Prostate gland (tissue), 2 donors: ENCODE data around the gene ZNF664. TPM values are rescaled to one million over a fixed set of nuclear protein-coding genes. Genes with fewer than 3 reads are reported as not detected.

Source experiments
- DNase-seq: peaks from one replicate; pipeline ENCODE4 v3.0.0-alpha.2; 2019; ENCODE audit warnings: low spot score
- H3K27ac ChIP-seq, 2 donors: fragments of 200-600 bp; sonication (generic); 2 replicates each; pipeline ENCODE4 v1.5.1; 2017 to 2019
- H3K27me3 ChIP-seq: fragments of 200-600 bp; sonication (generic); replicated peaks from 2 replicates; pipeline ENCODE4 v1.5.1; 2019; ENCODE audit not compliant: insufficient read depth
- H3K36me3 ChIP-seq, 2 donors: fragments of 200-600 bp; sonication (generic); 1 replicate in 1 of 2; 2 replicates in 1 of 2; pipeline versions ENCODE4 v1.5.1 to v1.8.1; 2017 to 2019
- H3K4me1 ChIP-seq: fragments of 200-600 bp; sonication (generic); replicated peaks from 2 replicates; pipeline ENCODE4 v1.5.1; 2019
- H3K4me3 ChIP-seq, 2 donors: fragments of 200-600 bp; sonication (generic); 2 replicates each; pipeline ENCODE4 v1.5.1; 2017 to 2019
- H3K9me3 ChIP-seq: fragments of 200-600 bp; sonication (generic); 2 replicates; pipeline ENCODE4 v1.5.1; 2017
- CTCF ChIP-seq, 4 experiments: fragments of 200-600 bp in 2 of 4; fragments of 450-650 bp in 2 of 4; sonication (generic) in 2 of 4; IDR thresholded peaks; 1 replicate in 3 of 4; 2 replicates in 1 of 4; pipeline ENCODE4 v1.5.1; 2016 to 2019; ENCODE audit warnings: antibody characterized with exemption in 4 of 4, mild to moderate bottlenecking in 2 of 4, moderate library complexity in 2 of 4
- POLR2A ChIP-seq: fragments of 450-650 bp; IDR thresholded peaks from one replicate; pipeline ENCODE4 v1.6.1; 2016; ENCODE audit warnings: antibody characterized with exemption, mild to moderate bottlenecking
- POLR2AphosphoS5 ChIP-seq: sonication (generic); formaldehyde crosslinking; IDR thresholded peaks from one replicate; pipeline ENCODE4 v1.6.1; 2017; ENCODE audit warnings: antibody characterized with exemption
- WGBS: methylation state at CpG from one replicate; pipeline ENCODE4 v1.1.5; 2018; 5-methylcytosine and 5-hydroxymethylcytosine counted together
- intact Hi-C: fragments of 100-400 bp; cut with DNase I; formaldehyde crosslinking; loops from one replicate; pipeline ENCODE4 v1.14.2; 2022
- total RNA-seq, 2 donors: library from RNA; depleted of rRNA; stranded (reverse); fragments of >200 nt; gene quantifications; one replicate each; pipeline ENCODE4 v1.1.0, GENCODE V29; 2016

The ZNF664 gene
- total RNA-seq, 2 donors from 2014 or later = 59.4 to 70.5 TPM

GRCh38 chr12:123958876-123959275 is 14.1 kb upstream of the ZNF664 start:
- intact Hi-C loops = no loop called here
- 90% methylated on average over 9 of the region's 9 CpGs for WGBS
- H3K4me1 ChIP-seq = no peaks in the 10 kb centered on the region
- H3K9me3 ChIP-seq = no peaks in the 10 kb centered on the region
- H3K36me3 ChIP-seq = no peaks in the 10 kb centered on the region
- no peak for TF ChIP-seq CTCF (IDR thresholded peaks at IDR 0.05)
- no peak for TF ChIP-seq POLR2A
- no peak for TF ChIP-seq POLR2AphosphoS5
- no peak overlapping the region for H3K27ac ChIP-seq
- no peaks in the 10 kb centered on the region for H3K27me3 ChIP-seq
- no peak overlapping the region for H3K4me3 ChIP-seq
- no peak for DNase-seq

- intact Hi-C loops = no loop called here
- Histone ChIP-seq H3K36me3 (no peaks in the 10 kb centered on the region), H3K4me3 (no peak overlapping the region), H3K9me3 (no peaks in the 10 kb centered on the region), H3K27ac (no peak overlapping the region), H3K27me3 (no peaks in the 10 kb centered on the region), H3K4me1 (no peaks in the 10 kb centered on the region)
- TF ChIP-seq CTCF (IDR thresholded peaks at IDR 0.05) = no peak
- no peak for TF ChIP-seq POLR2AphosphoS5
- no peak for TF ChIP-seq POLR2A
- no peak for DNase-seq
- 91% methylated on average over 9 of the region's 9 CpGs for WGBS
Measured at GRCh38 chr12:123960029-123960735, 12.8 kb upstream of the ZNF664 start.

- intact Hi-C loops = no loop called here
- Histone ChIP-seq H3K4me1 (no peaks in the 10 kb centered on the region), H3K9me3 (no peaks in the 10 kb centered on the region), H3K27ac (no peak overlapping the region), H3K27me3 (no peaks in the 10 kb centered on the region), H3K4me3 (no peak overlapping the region), H3K36me3 (no peaks in the 10 kb centered on the region)
- no peak for DNase-seq
- 75% methylated on average over 4 of the region's 4 CpGs for WGBS
- no peak for TF ChIP-seq POLR2AphosphoS5
- no peak for TF ChIP-seq CTCF (IDR thresholded peaks at IDR 0.05)
- TF ChIP-seq POLR2A = no peak
Measured at GRCh38 chr12:123960856-123961255, 12.2 kb upstream of the ZNF664 start.

GRCh38 chr12:123961585-123962345 is 11.2 kb upstream of the ZNF664 start:
- H3K4me3 ChIP-seq = no peak overlapping the region
- peak; percentile 27 for DNase-seq
- WGBS = 68% methylated on average over 12 of the region's 12 CpGs
- no peak overlapping the region for H3K27ac ChIP-seq
- no peaks in the 10 kb centered on the region for H3K9me3 ChIP-seq
- no peaks in the 10 kb centered on the region for H3K4me1 ChIP-seq
- TF ChIP-seq POLR2AphosphoS5 (no peak), POLR2A (no peak), CTCF (IDR thresholded peaks at IDR 0.05) (no peak)
- intact Hi-C loops = no loop called here
- no peaks in the 10 kb centered on the region for H3K36me3 ChIP-seq
- H3K27me3 ChIP-seq = no peaks in the 10 kb centered on the region
